Heart left ventricle (tissue), 16 donors: ENCODE data around the gene FAM217A. TPM values are rescaled to one million over a fixed set of nuclear protein-coding genes. Genes with fewer than 3 reads are reported as not detected.

Experiments
- ATAC-seq, 4 donors: fragments of 200-7000 bp; cut with Tn5 transposase; one replicate each; pipeline ENCODE4 v1.9.1; 2020 to 2022; ENCODE audit warnings: moderate library complexity in 4 of 4, mild to moderate bottlenecking in 3 of 4, moderate number of reproducible peaks in 1 of 4
- DNase-seq, 5 donors: peaks; one replicate each; pipeline ENCODE4 v3.0.0-alpha.2; 2020
- H3K27ac ChIP-seq, 12 donors: fragments of 200-600 bp; sonication (generic) in 4 of 12; one replicate each; pipeline versions ENCODE4 v1.5.0 to v1.8.0; 2016 to 2022; ENCODE audit warnings: mild to moderate bottlenecking in 2 of 12
- H3K27me3 ChIP-seq, 9 donors: fragments of 200-600 bp; sonication (generic) in 2 of 9; one replicate each; pipeline versions ENCODE4 v1.5.1 to v1.8.0; 2016 to 2022; ENCODE audit warnings: mild to moderate bottlenecking in 3 of 9
- H3K36me3 ChIP-seq, 9 donors: fragments of 200-600 bp; sonication (generic) in 2 of 9; one replicate each; pipeline versions ENCODE4 v1.5.0 to v1.8.0; 2018 to 2022; ENCODE audit warnings: mild to moderate bottlenecking in 2 of 9
- H3K4me1 ChIP-seq, 12 donors: fragments of 200-600 bp; sonication (generic) in 4 of 12; one replicate each; pipeline versions ENCODE4 v1.5.0 to v1.8.0; 2016 to 2022; ENCODE audit warnings: mild to moderate bottlenecking in 3 of 12
- H3K4me3 ChIP-seq, 12 donors: fragments of 200-600 bp; sonication (generic) in 4 of 12; one replicate each; pipeline versions ENCODE4 v1.5.0 to v1.8.0; 2017 to 2022; ENCODE audit warnings: mild to moderate bottlenecking in 9 of 12, moderate library complexity in 4 of 12
- H3K9me3 ChIP-seq, 12 donors: fragments of 200-600 bp; sonication (generic) in 4 of 12; one replicate each; pipeline versions ENCODE4 v1.5.0 to v1.8.0; 2016 to 2022; ENCODE audit warnings: mild to moderate bottlenecking in 1 of 12
- POLR2A ChIP-seq, 2 donors: fragments of 450-650 bp; IDR thresholded peaks; one replicate each; pipeline ENCODE4 v1.6.1; 2017; ENCODE audit warnings: antibody characterized with exemption in 2 of 2, mild to moderate bottlenecking in 2 of 2, moderate library complexity in 2 of 2
- WGBS, 4 donors: extraction: QIAGEN DNeasy Blood & Tissue Kit in 2 of 4; methylation state at CpG; one replicate each; pipeline versions ENCODE4 v1.1.5 to v1.1.7; 2013 to 2018; 5-methylcytosine and 5-hydroxymethylcytosine counted together
- intact Hi-C, 10 donors: fragments of 100-400 bp; cut with DNase I; formaldehyde crosslinking; loops; one replicate each; pipeline versions ENCODE4 v1.11.1 to v1.14.2; 2022
- polyA plus RNA-seq, 2 donors: library from polyadenylated mRNA; stranded (reverse); fragments of 200-250 nt; gene quantifications; one replicate each; pipeline ENCODE4 v1.2.3, GENCODE V29; 2013
- total RNA-seq, 9 donors: library from RNA; depleted of rRNA in 2 of 9; stranded (reverse); fragments of >200 nt in 2 of 9; fragmentation: NEBNext Ultra II Directional in 3 of 9; extraction: Animal tissue kit (Norgen Biotek cat#: 25700) in 3 of 9; gene quantifications; one replicate each; pipeline versions ENCODE4 v1.1.0 to v1.2.4, GENCODE V29; 2016 to 2023
- TF ChIP-seq, protein P1 (sequence below), 12 donors: fragments of 200-600 bp; sonication (generic) in 4 of 12; IDR thresholded peaks; one replicate each; pipeline versions ENCODE4 v1.5.0 to v1.8.0; 2018 to 2022; ENCODE audit warnings: antibody characterized with exemption in 12 of 12, mild to moderate bottlenecking in 5 of 12
- donor health status: ischemic (EF 13 %, LVEDD 7.1; RV severe dilation, severe dysfunction).
- donor health status: healthy with polysubstance abuse.
- donor health status: DM: no; HTN: yes; CAD: no.
- donor health status: DM: no; HTN: no; CAD: no.
- donor health status: ischemic (EF 25% LVEDD 6.9; RV normal size, moderate dysfunction).
- donor health status: ischemic (EF 25% LVEDD 5.7; RV mildly dilated, moderate dysfunction).
- donor health status: healthy.
- donor health status: DM: yes; HTN: yes; CAD: no.
- donor health status: ischemic (EF 35%, LVEDD 5.7; RV mildly dilated, moderate dysfunction).
- donor health status: nonischemic (EF 11% LVEDD 7.7; RV severe dilation, severe dysfunction).
- donor health status: DM: yes; HTN: yes; CAD: no.
- donor health status: PGD.
- donor health status: ischemic (EF 29% LVEDD 5.4; RV normal size, mild dysfunction).
- donor health status: nonischemic (EF 23%, LVEDD 6.1; RV moderate dilation, normal function).

FAM217A gene
- total and polyA plus RNA-seq, 11 donors, result not detected

- intact Hi-C loops, result no loop called here
- no peak for DNase-seq
- Histone ChIP-seq H3K27ac (no peak overlapping the region), H3K27me3 (no peaks in the 10 kb centered on the region), H3K9me3 (no peaks in the 10 kb centered on the region), H3K4me1 (peaks cover 0 to 60% (median 24%) of the 10 kb centered on the region in 12 donors), H3K36me3 (peaks cover 0 to 61% (median 28%) of the 10 kb centered on the region in 9 donors), H3K4me3 (no peak overlapping the region)
- 88 to 95% (median 92%) methylated on average over 1 of the region's 1 CpG for WGBS, 4 donors
- ATAC-seq, result no peak
- TF ChIP-seq, protein P1, sequence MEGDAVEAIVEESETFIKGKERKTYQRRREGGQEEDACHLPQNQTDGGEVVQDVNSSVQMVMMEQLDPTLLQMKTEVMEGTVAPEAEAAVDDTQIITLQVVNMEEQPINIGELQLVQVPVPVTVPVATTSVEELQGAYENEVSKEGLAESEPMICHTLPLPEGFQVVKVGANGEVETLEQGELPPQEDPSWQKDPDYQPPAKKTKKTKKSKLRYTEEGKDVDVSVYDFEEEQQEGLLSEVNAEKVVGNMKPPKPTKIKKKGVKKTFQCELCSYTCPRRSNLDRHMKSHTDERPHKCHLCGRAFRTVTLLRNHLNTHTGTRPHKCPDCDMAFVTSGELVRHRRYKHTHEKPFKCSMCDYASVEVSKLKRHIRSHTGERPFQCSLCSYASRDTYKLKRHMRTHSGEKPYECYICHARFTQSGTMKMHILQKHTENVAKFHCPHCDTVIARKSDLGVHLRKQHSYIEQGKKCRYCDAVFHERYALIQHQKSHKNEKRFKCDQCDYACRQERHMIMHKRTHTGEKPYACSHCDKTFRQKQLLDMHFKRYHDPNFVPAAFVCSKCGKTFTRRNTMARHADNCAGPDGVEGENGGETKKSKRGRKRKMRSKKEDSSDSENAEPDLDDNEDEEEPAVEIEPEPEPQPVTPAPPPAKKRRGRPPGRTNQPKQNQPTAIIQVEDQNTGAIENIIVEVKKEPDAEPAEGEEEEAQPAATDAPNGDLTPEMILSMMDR (IDR thresholded peaks at IDR 0.05), result no peak
- no peak for TF ChIP-seq POLR2A (IDR thresholded peaks at IDR 0.05)
Measured at GRCh38 chr6:4031442-4031841, 47.5 kb downstream of the FAM217A start.

DNA sequence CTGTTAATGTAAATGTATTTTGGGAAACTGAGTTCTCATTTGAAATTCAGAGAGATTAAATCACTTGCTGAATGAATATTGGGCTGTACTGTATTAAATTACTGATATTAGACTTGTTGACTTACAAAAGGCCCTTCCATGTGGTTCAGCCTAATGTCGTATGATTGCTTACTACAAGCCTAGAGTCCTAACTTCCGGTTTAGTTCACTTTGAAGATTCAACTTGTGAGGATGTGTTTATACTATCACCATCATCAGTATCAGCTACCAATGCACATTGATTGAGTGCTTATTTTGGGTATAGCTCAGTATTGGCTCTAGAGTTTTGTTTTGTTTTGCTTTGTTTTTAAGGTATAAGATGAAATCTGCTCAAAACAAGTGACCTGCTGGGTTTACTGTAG is 48.3 kb downstream of the FAM217A start:
- Histone ChIP-seq H3K36me3 (peaks cover 0 to 55% (median 23%) of the 10 kb centered on the region in 9 donors), H3K9me3 (no peaks in the 10 kb centered on the region), H3K4me1 (peaks cover 0 to 64% (median 27%) of the 10 kb centered on the region in 12 donors), H3K27me3 (no peaks in the 10 kb centered on the region), H3K4me3 (no peak overlapping the region), H3K27ac (no peak overlapping the region)
- DNase-seq (no peak), ATAC-seq (peak in 1 of 4 donors; percentile 21)
- intact Hi-C loops, result no loop called here
- WGBS, 4 donors, result 70 to 85% (median 74%) methylated on average over 2 of the region's 2 CpGs
- TF ChIP-seq, protein P1 (IDR thresholded peaks at IDR 0.05), result no peak
- no peak for TF ChIP-seq POLR2A (IDR thresholded peaks at IDR 0.05)

DNA sequence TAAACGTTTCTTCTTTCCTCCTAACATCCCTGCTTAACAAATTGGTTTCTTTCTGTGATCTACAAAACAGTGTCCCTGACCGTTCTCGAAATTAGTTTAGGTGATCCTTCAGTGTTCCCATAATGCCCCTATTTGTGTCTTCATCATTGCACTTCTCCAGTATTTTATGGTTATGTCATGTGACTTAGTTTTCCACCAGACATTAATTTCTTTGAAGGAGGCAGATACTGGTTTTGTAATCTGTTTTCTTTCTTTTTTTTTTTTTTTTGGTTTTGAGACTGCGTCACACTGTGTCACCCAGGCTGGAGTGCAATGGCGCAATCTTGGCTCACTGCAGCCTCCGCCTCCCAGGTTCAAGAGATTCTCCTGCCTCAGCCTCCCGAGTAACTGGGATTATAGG is 49.2 kb downstream of the FAM217A start:
- H3K27me3 ChIP-seq, result no peaks in the 10 kb centered on the region
- H3K9me3 ChIP-seq, result no peaks in the 10 kb centered on the region
- H3K27ac ChIP-seq, result no peak overlapping the region
- ATAC-seq, result no peak
- 91 to 94% (median 92%) methylated on average over 7 of the region's 7 CpGs for WGBS, 4 donors
- intact Hi-C loops, result loop anchor here in 1 of 10 donors (10.0 kb wide), 1 partner anchor 105 kb away; the partner anchor contains the start of gene ECI2
- no peak for DNase-seq
- no peak overlapping the region for H3K4me3 ChIP-seq
- no peak for TF ChIP-seq POLR2A (IDR thresholded peaks at IDR 0.05)
- TF ChIP-seq, protein P1 (IDR thresholded peaks at IDR 0.05), result no peak
- H3K36me3 ChIP-seq, result peaks cover 0 to 51% (median 19%) of the 10 kb centered on the region in 9 donors
- H3K4me1 ChIP-seq, result peaks cover 0 to 70% (median 36%) of the 10 kb centered on the region in 12 donors

GRCh38 chr6:4028051-4028450 is 50.9 kb downstream of the FAM217A start:
- H3K36me3 ChIP-seq, result peaks cover 0 to 35% (median 19%) of the 10 kb centered on the region in 9 donors
- intact Hi-C loops, result loop anchor here in 1 of 10 donors (10.0 kb wide), 1 partner anchor 107 kb away; the partner anchor contains the start of gene ECI2
- no peaks in the 10 kb centered on the region for H3K27me3 ChIP-seq
- no peak overlapping the region for H3K4me3 ChIP-seq
- TF ChIP-seq POLR2A (IDR thresholded peaks at IDR 0.05), result no peak
- TF ChIP-seq, protein P1 (IDR thresholded peaks at IDR 0.05), result no peak
- H3K9me3 ChIP-seq, result no peaks in the 10 kb centered on the region
- no peak for DNase-seq
- no peak overlapping the region for H3K27ac ChIP-seq
- H3K4me1 ChIP-seq, result peaks cover 5 to 73% (median 42%) of the 10 kb centered on the region in 12 donors
- peak in 1 of 4 donors; percentile 38 for ATAC-seq
